IMR-90 (cell line): Measurements from ENCODE around the gene RXFP2. TPM values are rescaled to one million over a fixed set of nuclear protein-coding genes. Genes with fewer than 3 reads are reported as not detected.

Experiments used
- ATAC-seq: fragments of 200-7000 bp; cut with Tn5 transposase; 2 replicates; pipeline ENCODE4 v1.9.1; 2020; ENCODE audit warnings: low read depth, mild to moderate bottlenecking, moderate library complexity
- Bru-seq: library from RNA; stranded (reverse); fragments of 400-500 nt; gene quantifications from one replicate; lab custom pipeline; 2021; lab: Mats Ljungman, UMichigan
- BruChase-seq, 2 experiments: library from RNA; stranded (reverse); fragments of 400-500 nt; gene quantifications; one replicate each; lab custom pipeline; 2021; lab: Mats Ljungman, UMichigan
- BruUV-seq: library from RNA; stranded (reverse); fragments of 400-500 nt; replicated peaks from 2 replicates; lab custom pipeline; 2021; lab: Mats Ljungman, UMichigan
- CTCF ChIA-PET: fragments of 300-600 bp; formaldehyde crosslinking; extraction: SDS; loops from one replicate; lab custom pipeline; 2021; ENCODE audit warnings: antibody characterized with exemption; lab: Yijun Ruan, JAX
- POLR2A ChIA-PET: fragments of 300-600 bp; sonication (Branson Sonifier 250); formaldehyde crosslinking; loops from one replicate; lab custom pipeline; 2022; ENCODE audit warnings: antibody characterized with exemption; ENCODE audit not compliant: unreplicated experiment; lab: Charles Lee
- DNase-seq: peaks from one replicate; pipeline ENCODE4 v3.0.0; 2013
- H2AFZ ChIP-seq: replicated peaks from 2 replicates; pipeline ENCODE3; 2013; ENCODE audit warnings: low read length, mild to moderate bottlenecking; ENCODE audit not compliant: poor library complexity
- H2AK5ac ChIP-seq: 2 replicates; pipeline ENCODE4 v1.6.1; 2013; ENCODE audit warnings: low read depth, low read length, inconsistent platforms
- H2AK9ac ChIP-seq: replicated peaks from 2 replicates; pipeline ENCODE3; 2013; ENCODE audit warnings: mild to moderate bottlenecking, low read depth, low read length, moderate library complexity; ENCODE audit not compliant: poor library complexity
- H2BK120ac ChIP-seq: 2 replicates; pipeline ENCODE4 v1.6.1; 2013; ENCODE audit warnings: low read depth, low read length, inconsistent platforms
- H2BK15ac ChIP-seq: 3 replicates; pipeline ENCODE4 v1.6.1; 2013; ENCODE audit warnings: low read depth, low read length, inconsistent platforms
- H2BK20ac ChIP-seq: 2 replicates; pipeline ENCODE4 v1.6.1; 2013; ENCODE audit warnings: low read depth, mild to moderate bottlenecking, inconsistent platforms, low read length, moderate library complexity
- H2BK5ac ChIP-seq: 2 replicates; pipeline ENCODE4 v1.6.1; 2013; ENCODE audit warnings: mild to moderate bottlenecking, low read depth, low read length, inconsistent platforms; ENCODE audit not compliant: poor library complexity, severe bottlenecking
- H3K14ac ChIP-seq: replicated peaks from 2 replicates; pipeline ENCODE4 v1.6.1; 2013; ENCODE audit warnings: low read depth, low read length, inconsistent platforms
- H3K18ac ChIP-seq: 2 replicates; pipeline ENCODE4 v1.6.1; 2013; ENCODE audit warnings: low read depth, low read length, control low read depth
- H3K23ac ChIP-seq: 2 replicates; pipeline ENCODE4 v1.6.1; 2013; ENCODE audit warnings: low read depth, low read length, inconsistent platforms
- H3K27ac ChIP-seq: 2 replicates; pipeline ENCODE4 v1.5.1; 2013; ENCODE audit warnings: mild to moderate bottlenecking, control low read depth, low read length; ENCODE audit not compliant: insufficient read depth
- H3K27me3 ChIP-seq: 2 replicates; pipeline ENCODE4 v1.6.1; 2013; ENCODE audit warnings: low read length; ENCODE audit not compliant: control insufficient read depth, insufficient read depth
- H3K36me3 ChIP-seq: 2 replicates; pipeline ENCODE4 v1.6.1; 2013; ENCODE audit warnings: low read length, mixed read lengths; ENCODE audit not compliant: control insufficient read depth, insufficient read depth
- H3K4ac ChIP-seq: 2 replicates; pipeline ENCODE4 v1.6.1; 2013; ENCODE audit warnings: low read depth, low read length, inconsistent platforms
- H3K4me1 ChIP-seq: 2 replicates; pipeline ENCODE4 v1.6.1; 2013; ENCODE audit warnings: low read length, mixed read lengths; ENCODE audit not compliant: control insufficient read depth, insufficient read depth
- H3K4me2 ChIP-seq: 2 replicates; pipeline ENCODE4 v1.6.1; 2013; ENCODE audit warnings: low read depth, mild to moderate bottlenecking, control low read depth, low read length, moderate library complexity
- H3K4me3 ChIP-seq: 2 replicates; pipeline ENCODE4 v1.5.1; 2013; ENCODE audit warnings: low read depth, mild to moderate bottlenecking, control low read depth, low read length, moderate library complexity; ENCODE audit not compliant: insufficient read depth
- H3K56ac ChIP-seq: 2 replicates; pipeline ENCODE4 v1.6.1; 2013; ENCODE audit warnings: low read length, inconsistent platforms; ENCODE audit not compliant: insufficient read depth; ENCODE audit errors: extremely low read depth
- H3K79me1 ChIP-seq, 2 experiments: 2 replicates each; pipeline ENCODE4 v1.6.1; 2013; ENCODE audit warnings: low read length in 2 of 2, inconsistent platforms in 1 of 2, low read depth in 1 of 2
- H3K9ac ChIP-seq: 2 replicates; pipeline ENCODE4 v1.6.1; 2013; ENCODE audit warnings: low read depth, low read length, control low read depth
- H3K9me1 ChIP-seq: 2 replicates; pipeline ENCODE4 v1.6.1; 2013; ENCODE audit warnings: low read length, inconsistent platforms; ENCODE audit not compliant: insufficient read depth
- H3K9me3 ChIP-seq: 2 replicates; pipeline ENCODE4 v1.6.1; 2013; ENCODE audit warnings: low read length; ENCODE audit not compliant: control insufficient read depth, insufficient read depth
- H4K20me1 ChIP-seq: 2 replicates; pipeline ENCODE4 v1.6.1; 2013; ENCODE audit warnings: low read length, inconsistent platforms; ENCODE audit not compliant: insufficient read depth
- H4K5ac ChIP-seq: 2 replicates; pipeline ENCODE4 v1.6.1; 2013; ENCODE audit warnings: mild to moderate bottlenecking, low read depth, low read length, control low read depth
- H4K8ac ChIP-seq, 2 experiments: 2 replicates each; pipeline ENCODE4 v1.6.1; 2013; ENCODE audit warnings: low read depth in 2 of 2, low read length in 2 of 2, control low read depth in 1 of 2, inconsistent platforms in 1 of 2
- H4K91ac ChIP-seq: 2 replicates; pipeline ENCODE4 v1.6.1; 2013; ENCODE audit warnings: low read depth, low read length, inconsistent platforms; ENCODE audit not compliant: insufficient read depth
- BHLHE40 ChIP-seq: fragments of 150-350 bp; IDR thresholded peaks from 2 replicates; pipeline ENCODE4 v1.6.1; 2016; ENCODE audit warnings: mild to moderate bottlenecking, low read depth, low read length
- CEBPB ChIP-seq: IDR thresholded peaks from 2 replicates; pipeline ENCODE4 v1.6.1; 2012; ENCODE audit warnings: low read depth, low read length, improper control_type of control experiment
- CHD1 ChIP-seq: IDR thresholded peaks from 2 replicates; pipeline ENCODE4 v1.6.1; 2012; ENCODE audit warnings: low read depth, low read length, improper control_type of control experiment
- MAFK ChIP-seq: IDR thresholded peaks from 2 replicates; pipeline ENCODE4 v1.6.1; 2012; ENCODE audit warnings: low read depth, low read length, improper control_type of control experiment
- MXI1 ChIP-seq: IDR thresholded peaks from 2 replicates; pipeline ENCODE4 v1.6.1; 2012; ENCODE audit warnings: low read depth, mild to moderate bottlenecking, low read length, moderate library complexity, borderline replicate concordance
- NFE2L2 ChIP-seq: fragments of 150-350 bp; IDR thresholded peaks from 2 replicates; pipeline ENCODE4 v1.6.1; 2016; ENCODE audit warnings: low read depth, mild to moderate bottlenecking, low read length
- POLR2A ChIP-seq: IDR thresholded peaks from 2 replicates; pipeline ENCODE4 v1.6.1; 2012; ENCODE audit warnings: mild to moderate bottlenecking, low read depth, low read length
- RCOR1 ChIP-seq: IDR thresholded peaks from 2 replicates; pipeline ENCODE4 v1.6.1; 2012; ENCODE audit warnings: mild to moderate bottlenecking, low read length, improper control_type of control experiment; ENCODE audit not compliant: insufficient replicate concordance
- RFX5 ChIP-seq: IDR thresholded peaks from 2 replicates; pipeline ENCODE4 v1.8.0; 2012; ENCODE audit warnings: low read depth, mild to moderate bottlenecking, low read length, moderate library complexity
- SMC3 ChIP-seq: fragments of 150-350 bp; IDR thresholded peaks from 2 replicates; pipeline ENCODE4 v1.6.1; 2016; ENCODE audit warnings: low read depth, mild to moderate bottlenecking, antibody characterized with exemption, low read length, moderate library complexity
- WGBS, 2 experiments: methylation state at CpG; one replicate each; pipeline versions ENCODE4 v1.1.5 to v1.1.7; 2013; ENCODE audit warnings: missing lambda C conversion rate in 2 of 2; ENCODE audit not compliant: insufficient read length in 1 of 2; ENCODE audit errors: extremely low coverage in 2 of 2; 5-methylcytosine and 5-hydroxymethylcytosine counted together
- dilution Hi-C: fragments of 300-500 bp; cut with HindIII; formaldehyde crosslinking; loops from one replicate; pipeline ENCODE4 v1.14.3; 2018; ENCODE audit warnings: low sequenced_read_pairs; ENCODE audit not compliant: unreplicated experiment
- in situ Hi-C: fragments of 300-500 bp; cut with MboI; formaldehyde crosslinking; loops from 3 replicates; pipeline ENCODE4 v1.14.3; 2019; ENCODE audit warnings: low sequenced_read_pairs, inconsistent platforms, mixed read lengths
- intact Hi-C: fragments of 100-400 bp; cut with micrococcal nuclease; formaldehyde crosslinking; loops from 2 replicates; pipeline ENCODE4 v1.10.0; 2022
- long read RNA-seq: library from polyadenylated mRNA; unstranded; transcript quantifications from one replicate; pipeline ENCODE4 v2.0.0, GENCODE V29; 2021; ENCODE audit not compliant: unreplicated experiment
- polyA plus RNA-seq, 3 experiments: library from polyadenylated mRNA; depleted of rRNA; stranded (reverse); fragments of >200 nt; gene quantifications; 2 replicates each; pipeline ENCODE4 v1.2.3, GENCODE V29; 2012; ENCODE audit warnings: low replicate concordance in 1 of 3
- total RNA-seq: library from RNA; depleted of rRNA; stranded (reverse); fragments of >200 nt; gene quantifications from 2 replicates; pipeline ENCODE4 v1.2.3, GENCODE V29; 2012; rRNA removed
- TF ChIP-seq, protein P1 (sequence below): fragments of 150-350 bp; IDR thresholded peaks from 2 replicates; pipeline ENCODE4 v1.6.1; 2017; ENCODE audit warnings: mild to moderate bottlenecking, antibody characterized with exemption, low read length, low read depth
- TF ChIP-seq, protein P2 (sequence below): fragments of 150-350 bp; IDR thresholded peaks from 2 replicates; pipeline ENCODE4 v1.6.1; 2016; ENCODE audit warnings: low read depth, mild to moderate bottlenecking, low read length, moderate library complexity, borderline replicate concordance

RXFP2 gene, protein sequence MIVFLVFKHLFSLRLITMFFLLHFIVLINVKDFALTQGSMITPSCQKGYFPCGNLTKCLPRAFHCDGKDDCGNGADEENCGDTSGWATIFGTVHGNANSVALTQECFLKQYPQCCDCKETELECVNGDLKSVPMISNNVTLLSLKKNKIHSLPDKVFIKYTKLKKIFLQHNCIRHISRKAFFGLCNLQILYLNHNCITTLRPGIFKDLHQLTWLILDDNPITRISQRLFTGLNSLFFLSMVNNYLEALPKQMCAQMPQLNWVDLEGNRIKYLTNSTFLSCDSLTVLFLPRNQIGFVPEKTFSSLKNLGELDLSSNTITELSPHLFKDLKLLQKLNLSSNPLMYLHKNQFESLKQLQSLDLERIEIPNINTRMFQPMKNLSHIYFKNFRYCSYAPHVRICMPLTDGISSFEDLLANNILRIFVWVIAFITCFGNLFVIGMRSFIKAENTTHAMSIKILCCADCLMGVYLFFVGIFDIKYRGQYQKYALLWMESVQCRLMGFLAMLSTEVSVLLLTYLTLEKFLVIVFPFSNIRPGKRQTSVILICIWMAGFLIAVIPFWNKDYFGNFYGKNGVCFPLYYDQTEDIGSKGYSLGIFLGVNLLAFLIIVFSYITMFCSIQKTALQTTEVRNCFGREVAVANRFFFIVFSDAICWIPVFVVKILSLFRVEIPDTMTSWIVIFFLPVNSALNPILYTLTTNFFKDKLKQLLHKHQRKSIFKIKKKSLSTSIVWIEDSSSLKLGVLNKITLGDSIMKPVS
- total RNA-seq (not detected in 2 replicates), polyA plus RNA-seq (2012; rRNA removed) (not detected in 2 replicates), Bru-seq, nascent RNA (percentile 2 among the genes with signal in this experiment), BruChase-seq, experiment 1, labeled RNA remaining after a 6-hour chase (not detected), BruChase-seq, experiment 2, labeled RNA remaining after a 2-hour chase (not detected)
- not detected in 2 replicates for polyA plus RNA-seq (2012; cell fraction: cytosol; rRNA removed)
- not detected in 2 replicates for polyA plus RNA-seq (2012; cell fraction: nucleus; rRNA removed; ENCODE audit: low replicate concordance)
- long read RNA-seq = 0 reads

DNA sequence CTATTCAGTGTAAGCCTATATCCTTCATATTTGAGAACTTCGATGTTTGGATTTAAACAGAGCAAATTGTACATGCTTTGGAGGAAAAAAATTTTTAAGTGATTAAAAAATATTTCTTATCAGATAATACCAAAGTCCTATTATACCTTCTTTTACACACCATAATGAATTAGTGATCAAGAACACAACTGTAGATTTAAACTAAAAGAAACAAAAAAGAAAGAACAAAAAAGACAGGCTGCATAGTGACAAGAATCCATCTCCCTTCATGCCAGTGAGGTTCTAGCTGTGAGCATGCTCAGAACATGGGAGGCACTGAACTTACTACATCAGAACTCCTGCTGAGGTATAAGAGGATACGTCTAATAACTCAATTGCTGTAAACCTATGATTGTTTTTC is at the start of gene RXFP2:
RXFP2 (plus strand) TSS at position 301 of the 400 bp plus-strand sequence; CDS start at position 388, 87 bp downstream.
- WGBS, 2 experiments = no CpG with 5 or more reads among the region's 2 CpGs
- no peak within 1 kb of the TSS for H3K4ac ChIP-seq
- DNase-seq (no peak), ATAC-seq (no peak)
- no peaks in the 10 kb centered on the region for H3K9me3 ChIP-seq
- H3K4me2 ChIP-seq = no peak within 1 kb of the TSS
- no peaks in the 10 kb centered on the region for H3K36me3 ChIP-seq
- TF ChIP-seq MXI1 = no peak
- no peak for TF ChIP-seq BHLHE40
- TF ChIP-seq RCOR1 = no peak
- TF ChIP-seq CHD1 = no peak
- TF ChIP-seq, protein P1, sequence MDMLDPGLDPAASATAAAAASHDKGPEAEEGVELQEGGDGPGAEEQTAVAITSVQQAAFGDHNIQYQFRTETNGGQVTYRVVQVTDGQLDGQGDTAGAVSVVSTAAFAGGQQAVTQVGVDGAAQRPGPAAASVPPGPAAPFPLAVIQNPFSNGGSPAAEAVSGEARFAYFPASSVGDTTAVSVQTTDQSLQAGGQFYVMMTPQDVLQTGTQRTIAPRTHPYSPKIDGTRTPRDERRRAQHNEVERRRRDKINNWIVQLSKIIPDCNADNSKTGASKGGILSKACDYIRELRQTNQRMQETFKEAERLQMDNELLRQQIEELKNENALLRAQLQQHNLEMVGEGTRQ = no peak
- TF ChIP-seq SMC3 = no peak
- no peak for TF ChIP-seq CEBPB
- no peak for TF ChIP-seq RFX5
- TF ChIP-seq, protein P2, sequence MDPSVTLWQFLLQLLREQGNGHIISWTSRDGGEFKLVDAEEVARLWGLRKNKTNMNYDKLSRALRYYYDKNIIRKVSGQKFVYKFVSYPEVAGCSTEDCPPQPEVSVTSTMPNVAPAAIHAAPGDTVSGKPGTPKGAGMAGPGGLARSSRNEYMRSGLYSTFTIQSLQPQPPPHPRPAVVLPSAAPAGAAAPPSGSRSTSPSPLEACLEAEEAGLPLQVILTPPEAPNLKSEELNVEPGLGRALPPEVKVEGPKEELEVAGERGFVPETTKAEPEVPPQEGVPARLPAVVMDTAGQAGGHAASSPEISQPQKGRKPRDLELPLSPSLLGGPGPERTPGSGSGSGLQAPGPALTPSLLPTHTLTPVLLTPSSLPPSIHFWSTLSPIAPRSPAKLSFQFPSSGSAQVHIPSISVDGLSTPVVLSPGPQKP = no peak
- no peak for TF ChIP-seq MAFK
- TF ChIP-seq POLR2A = no peak
- TF ChIP-seq NFE2L2 = no peak
- no peaks in the 10 kb centered on the region for H3K4me1 ChIP-seq
- no peak within 1 kb of the TSS for H3K9ac ChIP-seq
- H3K27ac ChIP-seq = no peak within 1 kb of the TSS
- POLR2A ChIA-PET = no interaction called here
- no peak within 1 kb of the TSS for H3K23ac ChIP-seq
- no TSS peak for BruUV-seq
- H4K5ac ChIP-seq = no peak within 1 kb of the TSS
- dilution Hi-C loops = no loop called here
- H2BK5ac ChIP-seq = no peak within 1 kb of the TSS
- no peak within 1 kb of the TSS for H3K14ac ChIP-seq
- H2AK5ac ChIP-seq = no peak within 1 kb of the TSS
- H3K9me1 ChIP-seq = no peaks in the 10 kb centered on the region
- in situ Hi-C loops = loop anchor here (10.0 to 25.0 kb wide), 3 partner anchors 204 to 502 kb away; no protein-coding TSS in a partner anchor
- H4K8ac ChIP-seq = no peak within 1 kb of the TSS
- H3K56ac ChIP-seq = no peak within 1 kb of the TSS
- intact Hi-C loops = loop anchor here (10.0 kb wide), 1 partner anchor 84 kb away; no protein-coding TSS in a partner anchor
- no peak within 1 kb of the TSS for H3K4me3 ChIP-seq
- H4K91ac ChIP-seq = no peak within 1 kb of the TSS
- H3K79me1 ChIP-seq = no peaks in the 10 kb centered on the region
- H2AFZ ChIP-seq = no peak within 1 kb of the TSS
- H2BK15ac ChIP-seq = no peak within 1 kb of the TSS
- H3K27me3 ChIP-seq = no peaks in the 10 kb centered on the region
- H2BK20ac ChIP-seq = no peak within 1 kb of the TSS
- CTCF ChIA-PET = no interaction called here
- no peak within 1 kb of the TSS for H2AK9ac ChIP-seq
- H3K18ac ChIP-seq = no peak within 1 kb of the TSS
- no peak within 1 kb of the TSS for H2BK120ac ChIP-seq
- H4K20me1 ChIP-seq = no peaks in the 10 kb centered on the region
